SK-N-SH treated with all-trans-retinoic acid at 6 μM for 48 hours (cell line): ENCODE data around the gene RRP36.

Experiments
- ATAC-seq: fragments of 200-7000 bp; cut with Tn5 transposase; 3 replicates; pipeline ENCODE4 v1.9.1; 2020; ENCODE audit warnings: mild to moderate bottlenecking, moderate library complexity
- ARNTL ChIP-seq: fragments of 450-650 bp; formaldehyde crosslinking; IDR thresholded peaks from 2 replicates; pipeline ENCODE4 v1.5.0; 2020; ENCODE audit warnings: low read depth, mild to moderate bottlenecking, moderate library complexity, borderline replicate concordance
- BACH2 ChIP-seq: fragments of 250-450 bp; sonication (Bioruptor Pico); IDR thresholded peaks from 2 replicates; pipeline ENCODE4 v1.9.0; 2021; ENCODE audit warnings: mild to moderate bottlenecking, borderline replicate concordance
- CSDC2 ChIP-seq: fragments of 250-450 bp; sonication (Bioruptor Pico); IDR thresholded peaks from 2 replicates; pipeline ENCODE4 v1.5.0; 2020; ENCODE audit warnings: mild to moderate bottlenecking, moderate library complexity
- CSRNP3 ChIP-seq: fragments of 250-450 bp; sonication (Bioruptor Pico); IDR thresholded peaks from 2 replicates; pipeline ENCODE4 v1.5.1; 2021; ENCODE audit warnings: mild to moderate bottlenecking, moderate library complexity
- ESRRG ChIP-seq: fragments of 250-450 bp; sonication (Bioruptor Pico); IDR thresholded peaks from 2 replicates; pipeline ENCODE4 v1.6.1; 2021; ENCODE audit warnings: mild to moderate bottlenecking
- GLIS3 ChIP-seq: fragments of 250-450 bp; sonication (Bioruptor Pico); IDR thresholded peaks from 2 replicates; pipeline ENCODE4 v1.5.0; 2020; ENCODE audit warnings: mild to moderate bottlenecking, moderate library complexity
- ISL1 ChIP-seq: fragments of 250-450 bp; sonication (Bioruptor Pico); IDR thresholded peaks from 2 replicates; pipeline ENCODE4 v2.1.2; 2022; ENCODE audit warnings: mild to moderate bottlenecking, moderate library complexity
- OSR1 ChIP-seq: fragments of 250-450 bp; sonication (Bioruptor Pico); IDR thresholded peaks from 2 replicates; pipeline ENCODE4 v1.8.0; 2022; ENCODE audit warnings: moderate library complexity, mild to moderate bottlenecking, inconsistent platforms
- PATZ1 ChIP-seq: fragments of 250-450 bp; sonication (Bioruptor Pico); IDR thresholded peaks from 2 replicates; pipeline ENCODE4 v1.8.0; 2020; ENCODE audit warnings: mild to moderate bottlenecking, moderate library complexity, borderline replicate concordance
- PPARA ChIP-seq: fragments of 250-450 bp; sonication (Bioruptor Pico); IDR thresholded peaks from 2 replicates; pipeline ENCODE4 v1.5.0; 2020; ENCODE audit warnings: mild to moderate bottlenecking, borderline replicate concordance
- RARB ChIP-seq: fragments of 250-450 bp; sonication (Bioruptor Pico); IDR thresholded peaks from 2 replicates; pipeline ENCODE4 v1.8.0; 2021; ENCODE audit warnings: mild to moderate bottlenecking, moderate library complexity
- TCF4 ChIP-seq: fragments of 250-450 bp; sonication (Bioruptor Pico); IDR thresholded peaks from 2 replicates; pipeline ENCODE4 v1.8.0; 2021; ENCODE audit warnings: mild to moderate bottlenecking, moderate library complexity, borderline replicate concordance
- TOX ChIP-seq: fragments of 250-450 bp; sonication (Bioruptor Pico); IDR thresholded peaks from 2 replicates; pipeline ENCODE4 v1.8.0; 2021; ENCODE audit warnings: mild to moderate bottlenecking, moderate library complexity, borderline replicate concordance
- TSHZ2 ChIP-seq: fragments of 250-450 bp; sonication (Bioruptor Pico); IDR thresholded peaks from 2 replicates; pipeline ENCODE4 v1.5.0; 2020; ENCODE audit warnings: mild to moderate bottlenecking, moderate library complexity
- ZC3H10 ChIP-seq: fragments of 250-450 bp; sonication (Bioruptor Pico); IDR thresholded peaks from 2 replicates; pipeline ENCODE4 v1.5.1; 2021; ENCODE audit warnings: mild to moderate bottlenecking, moderate library complexity
- ZFP3 ChIP-seq: fragments of 250-450 bp; sonication (Bioruptor Pico); IDR thresholded peaks from 2 replicates; pipeline ENCODE4 v1.5.0; 2020; ENCODE audit warnings: mild to moderate bottlenecking, moderate library complexity
- ZFP30 ChIP-seq: fragments of 450-650 bp; formaldehyde crosslinking; IDR thresholded peaks from 2 replicates; pipeline ENCODE4 v1.5.0; 2022; ENCODE audit warnings: mild to moderate bottlenecking, moderate library complexity
- ZNF565 ChIP-seq: fragments of 450-650 bp; formaldehyde crosslinking; conservative IDR thresholded peaks from 2 replicates; pipeline ENCODE4 v1.5.0; 2020; ENCODE audit warnings: low read depth, mild to moderate bottlenecking, moderate library complexity
- ZNF70 ChIP-seq: fragments of 450-650 bp; formaldehyde crosslinking; IDR thresholded peaks from 2 replicates; pipeline ENCODE4 v1.5.0; 2020; ENCODE audit warnings: mild to moderate bottlenecking, moderate library complexity
- ZNF8 ChIP-seq: fragments of 450-650 bp; formaldehyde crosslinking; IDR thresholded peaks from 2 replicates; pipeline ENCODE4 v1.5.0; 2020; ENCODE audit warnings: mild to moderate bottlenecking, moderate library complexity
- TF ChIP-seq, protein P1 (sequence below): fragments of 250-450 bp; sonication (Bioruptor Pico); IDR thresholded peaks from 2 replicates; pipeline ENCODE4 v1.8.0; 2021; ENCODE audit warnings: low read depth, mild to moderate bottlenecking, moderate library complexity, borderline replicate concordance

RRP36 gene

DNA sequence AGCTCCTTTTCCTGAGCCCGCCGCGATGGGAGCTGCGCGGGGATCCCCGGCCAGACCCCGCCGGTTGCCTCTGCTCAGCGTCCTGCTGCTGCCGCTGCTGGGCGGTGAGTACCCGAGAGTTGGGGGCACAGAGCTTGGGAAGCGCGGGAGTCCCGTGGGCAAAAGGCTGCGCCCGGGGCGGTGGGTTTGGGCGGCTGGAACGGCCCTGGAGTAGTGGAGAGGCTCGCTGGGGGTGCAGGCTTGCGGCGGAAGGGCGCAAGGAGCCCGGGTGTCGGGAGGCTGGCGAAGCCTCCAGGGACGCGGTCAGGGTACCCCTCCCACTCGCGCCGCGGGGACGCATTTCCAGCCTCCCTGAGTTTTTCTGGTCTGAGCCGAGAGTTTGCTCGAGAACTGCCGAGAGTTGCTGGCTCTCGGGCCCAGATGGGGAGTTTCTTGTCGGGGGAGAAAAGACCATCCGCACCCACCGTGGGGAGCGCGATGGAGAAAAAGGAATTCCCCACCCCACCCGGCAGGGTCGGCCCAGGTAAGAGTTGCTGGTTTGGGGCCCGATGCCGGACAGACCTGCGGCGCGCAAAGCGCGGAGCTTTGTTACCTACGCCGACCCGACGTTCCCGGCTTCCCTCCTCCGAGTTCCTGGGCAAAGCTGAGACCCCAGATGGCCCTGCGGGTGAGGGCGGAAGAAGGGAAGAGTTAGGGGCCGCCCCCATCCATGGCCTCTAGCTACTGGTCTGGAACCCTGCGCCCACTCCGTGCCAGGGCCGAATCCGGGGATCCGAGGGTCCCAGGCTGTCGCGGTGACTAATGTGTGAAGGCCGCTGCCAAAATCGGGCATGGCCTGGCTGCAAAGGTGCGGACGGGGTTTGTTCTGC, 55.3 kb downstream of the RRP36 start:
- TF ChIP-seq GLIS3 (CRISPR knock-in tag), result no peak
- peak; percentile 81; the same call in 1 of the 2 replicates for TF ChIP-seq ZNF70 (CRISPR knock-in tag)
- no peak for TF ChIP-seq ZFP30 (CRISPR knock-in tag)
- TF ChIP-seq PPARA (CRISPR knock-in tag), result no peak
- TF ChIP-seq CSRNP3 (CRISPR knock-in tag), result no peak
- peak; percentile 64 for ATAC-seq

DNA sequence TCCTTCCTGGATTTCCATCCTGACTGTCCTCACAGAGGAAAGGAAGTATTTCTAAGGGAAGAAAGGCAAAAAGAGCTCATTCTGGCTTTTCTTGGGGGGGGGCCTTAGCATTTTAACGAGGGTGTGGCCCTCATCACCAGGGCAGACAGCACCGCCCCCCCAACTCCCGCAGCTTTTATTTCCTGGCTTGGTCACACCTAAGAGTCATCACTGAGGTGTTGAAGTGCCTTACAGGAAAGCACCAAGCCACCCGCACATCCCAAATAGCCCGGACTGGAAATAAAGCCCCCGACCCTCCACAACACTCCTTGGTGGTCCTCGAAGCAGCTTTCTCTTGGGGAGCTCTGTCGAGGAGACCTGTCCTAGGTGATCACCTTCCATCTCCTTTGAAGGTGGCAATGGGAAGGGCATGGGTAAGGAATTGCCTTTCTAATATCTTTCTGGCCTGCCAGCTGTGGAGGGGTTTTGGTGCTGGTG, 55.9 kb downstream of the RRP36 start:
- ATAC-seq, result no peak; the same call in 2 of the 3 replicates
- TF ChIP-seq ZC3H10 (CRISPR knock-in tag) (no peak), OSR1 (CRISPR knock-in tag) (no peak), ESRRG (CRISPR knock-in tag) (no peak), TCF4 (CRISPR knock-in tag) (no peak), ARNTL (CRISPR knock-in tag) (no peak), CSDC2 (no peak), TOX (no peak), ZNF565 (no peak), ISL1 (no peak), PATZ1 (CRISPR knock-in tag) (no peak), ZNF8 (CRISPR knock-in tag) (no peak)
- TF ChIP-seq, protein P1, sequence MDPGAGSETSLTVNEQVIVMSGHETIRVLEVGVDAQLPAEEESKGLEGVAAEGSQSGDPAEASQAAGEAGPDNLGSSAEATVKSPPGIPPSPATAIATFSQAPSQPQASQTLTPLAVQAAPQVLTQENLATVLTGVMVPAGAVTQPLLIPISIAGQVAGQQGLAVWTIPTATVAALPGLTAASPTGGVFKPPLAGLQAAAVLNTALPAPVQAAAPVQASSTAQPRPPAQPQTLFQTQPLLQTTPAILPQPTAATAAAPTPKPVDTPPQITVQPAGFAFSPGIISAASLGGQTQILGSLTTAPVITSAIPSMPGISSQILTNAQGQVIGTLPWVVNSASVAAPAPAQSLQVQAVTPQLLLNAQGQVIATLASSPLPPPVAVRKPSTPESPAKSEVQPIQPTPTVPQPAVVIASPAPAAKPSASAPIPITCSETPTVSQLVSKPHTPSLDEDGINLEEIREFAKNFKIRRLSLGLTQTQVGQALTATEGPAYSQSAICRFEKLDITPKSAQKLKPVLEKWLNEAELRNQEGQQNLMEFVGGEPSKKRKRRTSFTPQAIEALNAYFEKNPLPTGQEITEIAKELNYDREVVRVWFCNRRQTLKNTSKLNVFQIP (CRISPR knock-in tag), result no peak

- no peak for TF ChIP-seq ZNF8 (CRISPR knock-in tag)
- TF ChIP-seq BACH2 (CRISPR knock-in tag), result no peak
- no peak for TF ChIP-seq PPARA (CRISPR knock-in tag)
- TF ChIP-seq RARB, result no peak
- TF ChIP-seq ZFP3 (CRISPR knock-in tag), result no peak
- no peak for TF ChIP-seq GLIS3 (CRISPR knock-in tag)
- TF ChIP-seq ZFP30 (CRISPR knock-in tag), result no peak
- no peak for TF ChIP-seq OSR1 (CRISPR knock-in tag)
- TF ChIP-seq PATZ1 (CRISPR knock-in tag), result no peak
- TF ChIP-seq TSHZ2 (CRISPR knock-in tag), result no peak
- TF ChIP-seq ZNF70 (CRISPR knock-in tag), result no peak
- no peak for TF ChIP-seq CSRNP3 (CRISPR knock-in tag)
- TF ChIP-seq ISL1, result no peak
- TF ChIP-seq ZC3H10 (CRISPR knock-in tag), result no peak
- no peak for TF ChIP-seq ESRRG (CRISPR knock-in tag)
- no peak for TF ChIP-seq ZNF565
- no peak; the same call in 2 of the 3 replicates for ATAC-seq
Measured at GRCh38 chr6:43077981-43078511, 56.6 kb downstream of the RRP36 start.
